K562 (cell line): ENCODE data around the gene LMLN. TPM values are rescaled to one million over a fixed set of nuclear protein-coding genes. Genes with fewer than 3 reads are reported as not detected.

Experiments used
- BCL6 ChIP-seq: fragments of 250-450 bp; sonication (Bioruptor Pico); IDR thresholded peaks from 2 replicates; pipeline ENCODE4 v1.4.0; 2020
- BHLHE40 ChIP-seq: IDR thresholded peaks from 2 replicates; pipeline ENCODE4 v1.6.1; 2011; ENCODE audit warnings: low read length, improper control_type of control experiment
- CEBPZ ChIP-seq: fragments of 150-350 bp; IDR thresholded peaks from 2 replicates; pipeline ENCODE4 v1.6.1; 2014; ENCODE audit warnings: low read depth, mild to moderate bottlenecking, low read length, borderline replicate concordance
- CSDE1 ChIP-seq, 2 experiments: fragments of 450-650 bp; IDR thresholded peaks; 2 replicates each; pipeline ENCODE4 v1.6.1; 2016; ENCODE audit warnings: mild to moderate bottlenecking in 1 of 2
- FOXJ2 ChIP-seq: fragments of 200-800 bp; sonication (Bioruptor generic); IDR thresholded peaks from 2 replicates; pipeline ENCODE4 v1.6.1; 2016; ENCODE audit warnings: missing genetic modification characterization, missing compliant biosample characterization
- GMEB1 ChIP-seq: fragments of 250-450 bp; sonication (Bioruptor Pico); IDR thresholded peaks from 2 replicates; pipeline ENCODE4 v1.4.0; 2020; ENCODE audit warnings: mild to moderate bottlenecking
- HEY1 ChIP-seq: fragments of 250-450 bp; sonication (Bioruptor Pico); IDR thresholded peaks from 2 replicates; pipeline ENCODE4 v1.5.0; 2020; ENCODE audit warnings: mild to moderate bottlenecking, moderate library complexity, borderline replicate concordance
- HLTF ChIP-seq: fragments of 450-650 bp; IDR thresholded peaks from 2 replicates; pipeline ENCODE4 v1.6.1; 2016
- KAT8 ChIP-seq: fragments of 450-650 bp; IDR thresholded peaks from 2 replicates; pipeline ENCODE4 v1.6.1; 2016; ENCODE audit warnings: low read depth, mild to moderate bottlenecking
- NCOA4 ChIP-seq: fragments of 450-650 bp; IDR thresholded peaks from 2 replicates; pipeline ENCODE4 v1.6.1; 2018; ENCODE audit warnings: mild to moderate bottlenecking; ENCODE audit not compliant: partially characterized antibody
- NCOR1 ChIP-seq: fragments of 450-650 bp; IDR thresholded peaks from 2 replicates; pipeline ENCODE4 v1.6.1; 2016; ENCODE audit warnings: mild to moderate bottlenecking, moderate library complexity
- NR2C2 ChIP-seq, 2 experiments: fragments of 200-800 bp in 1 of 2; sonication (Bioruptor generic) in 1 of 2; sonication (generic) in 1 of 2; formaldehyde crosslinking in 1 of 2; IDR thresholded peaks; 2 replicates each; pipeline versions ENCODE4 v1.6.1 to v1.8.0; 2016 to 2022; ENCODE audit warnings: mild to moderate bottlenecking in 1 of 2, missing compliant biosample characterization in 1 of 2, missing genetic modification characterization in 1 of 2, missing genetic modification reagents in 1 of 2
- NR4A1 ChIP-seq, 2 experiments: fragments of 250-450 bp in 1 of 2; fragments of 450-650 bp in 1 of 2; sonication (Bioruptor Pico) in 1 of 2; IDR thresholded peaks; 2 replicates each; pipeline versions ENCODE4 v1.4.0 to v1.6.1; 2016 to 2020; ENCODE audit warnings: mild to moderate bottlenecking in 2 of 2, missing compliant biosample characterization in 1 of 2, missing genetic modification characterization in 1 of 2, moderate library complexity in 1 of 2
- PHF8 ChIP-seq: fragments of 200-600 bp; sonication (generic); IDR thresholded peaks from 2 replicates; pipeline ENCODE4 v1.6.1; 2012; ENCODE audit warnings: mixed run types, mild to moderate bottlenecking, inconsistent platforms, low read length, moderate library complexity, borderline replicate concordance
- PTBP1 ChIP-seq: fragments of 200-400 bp; formaldehyde crosslinking; IDR thresholded peaks from 2 replicates; pipeline ENCODE4 v1.6.1; 2017; ENCODE audit warnings: low read depth, low read length
- SMAD2 ChIP-seq: fragments of 150-350 bp; IDR thresholded peaks from 2 replicates; pipeline ENCODE4 v1.6.1; 2014; ENCODE audit warnings: low read depth, mild to moderate bottlenecking, low read length
- THRAP3 ChIP-seq: fragments of 450-650 bp; IDR thresholded peaks from 2 replicates; pipeline ENCODE4 v1.6.1; 2016; ENCODE audit warnings: mild to moderate bottlenecking, inconsistent platforms, borderline replicate concordance
- VEZF1 ChIP-seq: fragments of 200-800 bp; sonication (Bioruptor generic); IDR thresholded peaks from 2 replicates; pipeline ENCODE4 v1.6.1; 2017; ENCODE audit warnings: missing genetic modification characterization, missing compliant biosample characterization
- YBX1 ChIP-seq: fragments of 450-650 bp; IDR thresholded peaks from 2 replicates; pipeline ENCODE4 v1.7.1; 2016; ENCODE audit warnings: mild to moderate bottlenecking
- ZNF668 ChIP-seq: fragments of 250-450 bp; sonication (Bioruptor Pico); IDR thresholded peaks from 2 replicates; pipeline ENCODE4 v1.8.0; 2022; ENCODE audit warnings: mild to moderate bottlenecking, inconsistent platforms
- polyA plus RNA-seq, 8 experiments: library from polyadenylated mRNA; depleted of rRNA in 4 of 8; stranded (reverse) in 5 of 8; unstranded in 3 of 8; fragments of >200 nt; fragmentation: Nextera tagmentation in 2 of 8; fragmentation: Illumina TruSeq in 1 of 8; extraction: Ambion mirVana in 2 of 8; extraction: Trizol in 1 of 8; gene quantifications; 2 replicates each; pipeline versions ENCODE4 v1.2.1 to v1.2.3, GENCODE V29; 2011 to 2014; ENCODE audit warnings: inconsistent platforms in 1 of 8, missing spikeins in 1 of 8
- total RNA-seq, 7 experiments: library from RNA; depleted of rRNA in 6 of 7; stranded (reverse); fragments of >200 nt in 6 of 7; fragmentation: Illumina TruSeq in 2 of 7; extraction: Trizol in 2 of 7; gene quantifications; 2 replicates each; pipeline versions ENCODE4 v1.2.1 to v1.2.3, GENCODE V29; 2011 to 2021; ENCODE audit warnings: low replicate concordance in 1 of 7

LMLN gene
- total and polyA plus RNA-seq, 9 of the 15 experiments (the other 6 are each of a cell fraction or from before 2014, with no cell fraction given), result 2.2 to 15.9 (median 6.9) TPM

- TF ChIP-seq HLTF (no peak), NCOR1 (no peak), SMAD2 (no peak), GMEB1 (CRISPR knock-in tag) (no peak), KAT8 (no peak), CSDE1 (IDR thresholded peaks at IDR 0.05) (no peak), ZNF668 (CRISPR knock-in tag) (no peak), THRAP3 (no peak), CEBPZ (no peak), HEY1 (CRISPR knock-in tag) (no peak), VEZF1 (CRISPR knock-in tag) (no peak), NCOA4 (no peak), BHLHE40 (no peak; the same call in 1 of the 2 replicates), BCL6 (CRISPR knock-in tag) (no peak), YBX1 (no peak), PHF8 (no peak), PTBP1 (no peak), NR4A1 (CRISPR knock-in tag; IDR thresholded peaks at IDR 0.05) (no peak), NR4A1 (tag; IDR thresholded peaks at IDR 0.05) (no peak), FOXJ2 (tag) (0 out of 2 replicates have a peak, but pooled peaks have one; percentile 52), NR2C2 (CRISPR knock-in tag; IDR thresholded peaks at IDR 0.05) (no peak), NR2C2 (tag; IDR thresholded peaks at IDR 0.05) (no peak; the same call in 1 of the 2 replicates)
These were observed 921 bp downstream of the LMLN start (continued) for GRCh38 chr3:197960694-197961581.
